Neuron (in vitro differentiated cells): ENCODE measurements around the gene LRRC27.
"Not testable (repeated sequence)": the region's sequence is repeated elsewhere in the genome, so short reads cannot be mapped to it uniquely, and the experiment has no call there.

ENCODE experiments used
- H2AFZ ChIP-seq: one replicate; pipeline ENCODE4 v1.6.1; 2013; ENCODE audit warnings: low read depth, mild to moderate bottlenecking, inconsistent platforms, low read length, moderate library complexity
- H3K27me3 ChIP-seq: one replicate; pipeline ENCODE4 v1.6.1; 2013; ENCODE audit warnings: low read length; ENCODE audit not compliant: insufficient read depth
- H3K36me3 ChIP-seq: one replicate; pipeline ENCODE4 v1.6.1; 2013; ENCODE audit warnings: low read length; ENCODE audit not compliant: insufficient read depth
- H3K4me1 ChIP-seq: one replicate; pipeline ENCODE4 v1.6.1; 2013; ENCODE audit warnings: low read length; ENCODE audit not compliant: insufficient read depth
- H3K4me3 ChIP-seq: 2 replicates; pipeline ENCODE4 v1.5.1; 2013; ENCODE audit warnings: mild to moderate bottlenecking, low read length, moderate library complexity
- H3K9me3 ChIP-seq: one replicate; pipeline ENCODE4 v1.6.1; 2013; ENCODE audit warnings: low read length

LRRC27 gene

DNA sequence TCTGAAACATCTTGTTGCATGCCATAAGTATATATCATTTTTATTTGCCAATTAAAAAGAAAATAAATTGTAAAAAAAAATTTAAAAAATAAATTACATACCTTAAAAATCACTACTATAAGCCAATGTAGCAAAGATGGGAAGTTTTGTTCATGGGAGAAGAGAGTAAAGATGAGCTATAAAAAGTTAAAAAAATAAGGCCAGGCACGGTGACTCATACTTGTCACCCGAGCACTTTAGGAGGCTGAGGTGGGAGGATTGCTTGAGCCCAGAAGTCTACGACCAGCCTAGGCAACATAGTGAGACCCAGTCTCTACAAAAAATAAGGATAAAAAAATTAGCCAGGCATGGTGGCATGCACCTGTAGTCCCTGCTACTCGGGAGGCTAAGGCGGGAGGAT, 15.9 kb upstream of the LRRC27 start:
- H3K4me1 ChIP-seq: peaks cover 5% of the 10 kb centered on the region
- H3K27me3 ChIP-seq: no peaks in the 10 kb centered on the region
- H3K36me3 ChIP-seq: no peaks in the 10 kb centered on the region
- H3K4me3 ChIP-seq: no peak overlapping the region
- no peaks in the 10 kb centered on the region for H3K9me3 ChIP-seq
- H2AFZ ChIP-seq: no peak overlapping the region

GRCh38 chr10:132317477-132317876, 14.5 kb upstream of the LRRC27 start:
- not testable (repeated sequence) for H2AFZ ChIP-seq, H3K27me3 ChIP-seq, H3K4me1 ChIP-seq, H3K4me3 ChIP-seq, H3K9me3 ChIP-seq, H3K36me3 ChIP-seq

DNA sequence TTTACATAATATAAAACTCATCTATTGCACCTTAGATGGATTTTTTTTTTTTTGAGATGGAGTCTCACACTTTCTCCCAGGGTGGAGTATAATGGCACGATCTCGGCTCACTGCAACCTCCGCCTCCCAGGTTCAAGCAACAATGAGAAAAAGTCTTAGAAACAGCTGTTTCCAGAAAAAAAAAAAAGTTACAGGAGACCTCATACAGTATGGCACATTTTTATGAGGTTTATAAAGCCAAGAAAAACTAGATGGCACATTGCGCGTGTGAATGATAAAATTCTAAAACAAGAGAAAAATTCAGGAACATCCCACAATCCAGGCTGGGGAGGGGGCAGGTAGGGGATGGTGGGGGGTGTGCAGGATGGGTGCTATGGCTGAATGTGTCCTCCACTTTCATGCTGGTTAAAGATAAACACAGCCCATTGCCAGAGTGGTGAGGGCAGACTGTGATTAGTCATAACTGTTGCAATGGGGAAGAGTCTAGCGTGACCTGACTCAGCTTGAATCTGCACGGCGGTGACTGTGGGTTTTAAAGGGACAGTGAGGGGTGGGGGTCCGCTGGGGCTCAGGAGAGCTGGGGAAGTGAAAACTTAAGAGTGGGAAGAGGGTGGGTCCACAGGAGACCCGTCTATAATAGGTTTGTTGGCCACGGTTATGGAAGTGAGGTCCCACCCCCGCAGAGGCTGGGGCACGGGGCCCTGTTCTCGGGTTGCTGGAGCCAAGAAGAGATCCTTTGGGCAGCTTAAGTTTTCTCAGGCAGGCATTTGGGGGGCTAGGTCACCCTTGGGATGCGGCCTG, 11.9 kb upstream of the LRRC27 start:
- Histone ChIP-seq H3K4me3 (no peak overlapping the region), H2AFZ (no peak overlapping the region), H3K36me3 (peaks cover 5% of the 10 kb centered on the region), H3K27me3 (no peaks in the 10 kb centered on the region), H3K4me1 (no peaks in the 10 kb centered on the region), H3K9me3 (no peaks in the 10 kb centered on the region)

DNA sequence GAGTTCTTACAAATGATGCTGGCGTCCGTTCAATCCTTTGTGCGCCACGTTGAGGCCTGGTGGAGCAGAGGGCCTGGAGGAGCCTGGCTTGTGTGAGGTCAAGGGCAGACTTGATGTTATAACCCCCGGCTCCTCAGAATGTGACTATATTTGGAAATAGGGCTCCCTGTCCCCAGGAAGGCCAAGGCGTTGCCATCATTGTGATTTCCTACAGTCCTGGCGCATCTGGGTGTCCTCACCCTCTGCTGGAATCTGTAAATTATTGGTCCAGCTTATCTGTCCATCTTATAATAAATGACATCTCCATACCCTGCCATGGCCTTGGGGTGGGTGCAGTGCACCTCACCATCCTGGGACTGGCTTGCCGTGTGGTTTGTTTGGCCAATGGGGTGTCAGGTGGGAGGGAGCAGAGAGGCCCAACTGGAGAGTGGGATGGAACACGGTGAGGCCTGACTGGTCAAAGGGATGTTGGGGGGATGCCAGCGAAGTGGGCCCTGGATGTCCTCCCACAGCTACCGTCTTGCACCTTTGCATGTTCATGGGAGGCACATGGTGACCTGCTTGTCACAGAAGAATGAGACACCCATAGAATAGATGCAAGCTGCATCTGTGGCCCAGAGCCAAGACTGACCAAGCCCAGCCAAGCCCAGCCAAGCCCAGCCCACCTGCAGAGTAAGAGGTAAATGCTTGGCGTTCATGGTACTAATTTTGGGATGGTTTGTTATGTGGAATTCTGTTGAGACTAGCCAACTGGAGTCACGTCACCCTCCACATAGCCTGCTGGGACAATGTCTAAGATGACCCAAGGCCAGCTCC, 11.1 kb upstream of the LRRC27 start:
- H3K36me3 ChIP-seq: peaks cover 5% of the 10 kb centered on the region
- H2AFZ ChIP-seq: no peak overlapping the region
- H3K9me3 ChIP-seq: no peaks in the 10 kb centered on the region
- no peaks in the 10 kb centered on the region for H3K4me1 ChIP-seq
- no peaks in the 10 kb centered on the region for H3K27me3 ChIP-seq
- H3K4me3 ChIP-seq: no peak overlapping the region

- Histone ChIP-seq H3K4me1 (no peaks in the 10 kb centered on the region), H3K27me3 (no peaks in the 10 kb centered on the region), H3K9me3 (no peaks in the 10 kb centered on the region), H3K4me3 (no peak overlapping the region), H2AFZ (no peak overlapping the region), H3K36me3 (peaks cover 9% of the 10 kb centered on the region)
Measured at GRCh38 chr10:132321726-132322125, 10.3 kb upstream of the LRRC27 start.

GRCh38 chr10:132322586-132323048, 9.4 kb upstream of the LRRC27 start:
- no peaks in the 10 kb centered on the region for H3K4me1 ChIP-seq
- H3K9me3 ChIP-seq: peaks cover 1% of the 10 kb centered on the region
- no peaks in the 10 kb centered on the region for H3K27me3 ChIP-seq
- H3K4me3 ChIP-seq: no peak overlapping the region
- peaks cover 9% of the 10 kb centered on the region for H3K36me3 ChIP-seq
- no peak overlapping the region for H2AFZ ChIP-seq

- no peaks in the 10 kb centered on the region for H3K4me1 ChIP-seq
- peaks cover 1% of the 10 kb centered on the region for H3K9me3 ChIP-seq
- no peak overlapping the region for H2AFZ ChIP-seq
- peaks cover 9% of the 10 kb centered on the region for H3K36me3 ChIP-seq
- H3K27me3 ChIP-seq: no peaks in the 10 kb centered on the region
- no peak overlapping the region for H3K4me3 ChIP-seq
Measured at GRCh38 chr10:132324186-132324585, 7.8 kb upstream of the LRRC27 start.

DNA sequence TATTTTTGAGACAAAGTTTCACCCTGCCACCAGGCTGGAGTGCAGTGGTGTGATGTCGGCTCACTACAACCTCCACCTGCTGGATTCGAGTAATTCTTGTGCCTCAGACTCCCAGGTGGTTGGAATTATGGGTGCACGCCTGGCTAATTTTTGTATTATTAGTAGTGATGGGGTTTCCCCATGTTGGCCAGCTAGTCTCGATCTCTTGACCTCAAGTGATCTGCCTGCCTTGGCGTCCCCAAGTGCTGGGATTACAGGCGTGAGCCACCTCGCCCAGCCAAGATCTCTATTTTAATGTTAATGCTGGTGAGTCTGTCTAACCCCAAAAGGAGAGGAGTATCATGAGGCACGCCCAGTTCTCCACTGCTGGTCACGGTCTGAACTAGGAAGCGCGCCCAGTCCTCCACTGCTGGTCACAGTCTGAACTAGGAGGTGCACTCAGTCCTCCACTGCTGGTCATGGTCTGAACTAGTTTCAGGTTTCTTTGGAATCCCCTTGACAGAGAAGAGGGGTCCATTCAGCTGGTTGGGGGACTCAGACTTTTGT, 5.6 kb upstream of the LRRC27 start:
- Histone ChIP-seq H2AFZ (no peak overlapping the region), H3K4me3 (no peak overlapping the region), H3K4me1 (peaks cover 13% of the 10 kb centered on the region), H3K27me3 (no peaks in the 10 kb centered on the region), H3K36me3 (peaks cover 9% of the 10 kb centered on the region), H3K9me3 (peaks cover 1% of the 10 kb centered on the region)

- Histone ChIP-seq H2AFZ (no peak overlapping the region), H3K4me1 (peaks cover 13% of the 10 kb centered on the region), H3K4me3 (no peak overlapping the region), H3K36me3 (peaks cover 9% of the 10 kb centered on the region), H3K27me3 (no peaks in the 10 kb centered on the region), H3K9me3 (peaks cover 1% of the 10 kb centered on the region)
Measured at GRCh38 chr10:132326925-132327324, 5.1 kb upstream of the LRRC27 start.

DNA sequence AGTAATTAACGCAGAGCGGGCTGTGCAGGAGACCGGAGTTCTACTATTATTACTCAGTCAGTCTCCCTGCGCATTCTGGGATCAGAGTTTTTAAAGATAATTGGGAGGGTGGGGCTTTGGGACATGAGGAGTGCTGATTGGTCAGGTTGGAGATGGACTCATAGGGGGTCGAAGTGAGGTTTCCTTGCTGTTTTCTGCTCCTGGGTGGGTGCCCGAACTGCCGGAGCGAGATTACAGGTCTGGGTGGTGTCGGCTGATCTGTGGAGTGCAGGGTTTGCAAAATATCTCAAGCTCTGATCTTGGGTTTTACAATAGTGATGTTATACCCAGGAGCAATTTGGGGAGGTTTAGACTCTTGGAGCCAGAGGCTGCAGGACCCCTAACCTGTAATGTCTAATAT, 3.9 kb upstream of the LRRC27 start:
- peaks cover 18% of the 10 kb centered on the region for H3K4me1 ChIP-seq
- H3K4me3 ChIP-seq: no peak overlapping the region
- H3K9me3 ChIP-seq: peaks cover 1% of the 10 kb centered on the region
- no peak overlapping the region for H2AFZ ChIP-seq
- H3K27me3 ChIP-seq: no peaks in the 10 kb centered on the region
- peaks cover 9% of the 10 kb centered on the region for H3K36me3 ChIP-seq

DNA sequence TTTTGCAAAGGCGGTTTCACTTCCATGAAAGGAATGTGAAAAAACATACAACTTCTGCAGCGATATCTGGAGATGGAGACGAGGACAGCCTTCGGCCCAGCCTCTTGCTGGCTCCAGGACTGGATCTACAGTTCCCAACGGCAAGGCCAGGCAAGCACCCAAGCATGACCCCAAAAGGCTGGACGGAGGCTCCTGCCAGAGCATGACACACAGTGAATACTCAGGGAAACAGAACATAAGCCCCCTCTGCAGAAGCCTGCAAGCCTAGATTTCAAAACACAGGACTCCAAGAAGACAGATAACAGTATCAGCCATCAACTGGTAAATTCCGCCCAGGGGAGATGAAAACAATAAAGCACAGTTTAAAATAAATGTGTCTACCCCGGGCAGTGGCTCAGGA, 3.3 kb upstream of the LRRC27 start:
- peaks cover 9% of the 10 kb centered on the region for H3K36me3 ChIP-seq
- H3K4me3 ChIP-seq: no peak overlapping the region
- H3K9me3 ChIP-seq: peaks cover 1% of the 10 kb centered on the region
- H2AFZ ChIP-seq: no peak overlapping the region
- peaks cover 18% of the 10 kb centered on the region for H3K4me1 ChIP-seq
- H3K27me3 ChIP-seq: no peaks in the 10 kb centered on the region

GRCh38 chr10:132329565-132330485, 2.2 kb upstream of the LRRC27 start:
- H3K4me3 ChIP-seq: peak overlapping the region; percentile 10
- peaks cover 1% of the 10 kb centered on the region for H3K9me3 ChIP-seq
- H2AFZ ChIP-seq: no peak overlapping the region
- no peaks in the 10 kb centered on the region for H3K27me3 ChIP-seq
- H3K4me1 ChIP-seq: peaks cover 18% of the 10 kb centered on the region
- peaks cover 3% of the 10 kb centered on the region for H3K36me3 ChIP-seq
